Right lobe of liver (tissue), 6 donors: ENCODE results near the gene NANOS3. TPM values are rescaled to one million over a fixed set of nuclear protein-coding genes. Genes with fewer than 3 reads are reported as not detected.

Experiments used
- ATAC-seq, 4 donors: fragments of 200-7000 bp; cut with Tn5 transposase; one replicate each; pipeline ENCODE4 v1.9.1; 2020; ENCODE audit warnings: mild to moderate bottlenecking in 4 of 4, moderate library complexity in 4 of 4
- DNase-seq, 3 donors: peaks; one replicate each; pipeline ENCODE4 v3.0.0-alpha.2; 2020
- H3K27ac ChIP-seq, 3 donors: fragments of 200-600 bp; one replicate each; pipeline ENCODE4 v1.8.0; 2022
- H3K27me3 ChIP-seq, 2 donors: fragments of 200-600 bp; one replicate each; pipeline ENCODE4 v1.8.0; 2022
- H3K36me3 ChIP-seq, 4 donors: fragments of 200-600 bp; sonication (generic) in 1 of 4; one replicate each; pipeline versions ENCODE4 v1.5.1 to v1.8.0; 2017 to 2022; ENCODE audit warnings: control low read depth in 1 of 4
- H3K4me1 ChIP-seq, 4 donors: fragments of 200-600 bp; sonication (generic) in 1 of 4; one replicate each; pipeline versions ENCODE4 v1.5.1 to v1.8.0; 2017 to 2022; ENCODE audit warnings: control low read depth in 1 of 4
- H3K4me3 ChIP-seq, 3 donors: fragments of 200-600 bp; one replicate each; pipeline ENCODE4 v1.8.0; 2022
- H3K9me3 ChIP-seq, 4 donors: fragments of 200-600 bp; sonication (generic) in 1 of 4; one replicate each; pipeline versions ENCODE4 v1.5.1 to v1.8.0; 2017 to 2022; ENCODE audit warnings: control low read depth in 1 of 4
- POLR2A ChIP-seq: fragments of 450-650 bp; IDR thresholded peaks from one replicate; pipeline ENCODE4 v1.6.1; 2017; ENCODE audit warnings: antibody characterized with exemption, mild to moderate bottlenecking
- WGBS: methylation state at CpG from one replicate; pipeline ENCODE4 v1.1.6; 2018; ENCODE audit warnings: low coverage, low lambda C conversion rate; ENCODE audit not compliant: insufficient coverage; ENCODE audit errors: missing lambda C conversion rate; 5-methylcytosine and 5-hydroxymethylcytosine counted together
- intact Hi-C, 2 donors: fragments of 100-400 bp; cut with DNase I; formaldehyde crosslinking; loops; one replicate each; pipeline versions ENCODE4 v1.11.2 to v1.14.1; 2022
- total RNA-seq, 6 experiments: library from RNA; depleted of rRNA in 2 of 6; stranded (reverse); fragments of >200 nt in 2 of 6; fragmentation: NEBNext Ultra II Directional in 3 of 6; extraction: Animal tissue kit (Norgen Biotek cat#: 25700) in 3 of 6; gene quantifications; one replicate each; pipeline versions ENCODE4 v1.1.0 to v1.2.4, GENCODE V29; 2016 to 2023
- TF ChIP-seq, protein P1 (sequence below), 4 donors: fragments of 200-600 bp in 3 of 4; fragments of 450-650 bp in 1 of 4; IDR thresholded peaks; one replicate each; pipeline versions ENCODE4 v1.5.1 to v1.8.0; 2016 to 2022; ENCODE audit warnings: antibody characterized with exemption in 4 of 4, mild to moderate bottlenecking in 2 of 4
- donor health status: DM: no; HTN: yes; CAD: no.
- donor health status: DM: no; HTN: no; CAD: no.
- donor health status: DM: no; HTN: no; CAD: no.
- donor health status: DM: no; HTN: yes; CAD: no.
- donor health status: DM: no; HTN: yes; CAD: no.

The NANOS3 gene
- total RNA-seq, 6 experiments from 2014 or later: not detected

DNA sequence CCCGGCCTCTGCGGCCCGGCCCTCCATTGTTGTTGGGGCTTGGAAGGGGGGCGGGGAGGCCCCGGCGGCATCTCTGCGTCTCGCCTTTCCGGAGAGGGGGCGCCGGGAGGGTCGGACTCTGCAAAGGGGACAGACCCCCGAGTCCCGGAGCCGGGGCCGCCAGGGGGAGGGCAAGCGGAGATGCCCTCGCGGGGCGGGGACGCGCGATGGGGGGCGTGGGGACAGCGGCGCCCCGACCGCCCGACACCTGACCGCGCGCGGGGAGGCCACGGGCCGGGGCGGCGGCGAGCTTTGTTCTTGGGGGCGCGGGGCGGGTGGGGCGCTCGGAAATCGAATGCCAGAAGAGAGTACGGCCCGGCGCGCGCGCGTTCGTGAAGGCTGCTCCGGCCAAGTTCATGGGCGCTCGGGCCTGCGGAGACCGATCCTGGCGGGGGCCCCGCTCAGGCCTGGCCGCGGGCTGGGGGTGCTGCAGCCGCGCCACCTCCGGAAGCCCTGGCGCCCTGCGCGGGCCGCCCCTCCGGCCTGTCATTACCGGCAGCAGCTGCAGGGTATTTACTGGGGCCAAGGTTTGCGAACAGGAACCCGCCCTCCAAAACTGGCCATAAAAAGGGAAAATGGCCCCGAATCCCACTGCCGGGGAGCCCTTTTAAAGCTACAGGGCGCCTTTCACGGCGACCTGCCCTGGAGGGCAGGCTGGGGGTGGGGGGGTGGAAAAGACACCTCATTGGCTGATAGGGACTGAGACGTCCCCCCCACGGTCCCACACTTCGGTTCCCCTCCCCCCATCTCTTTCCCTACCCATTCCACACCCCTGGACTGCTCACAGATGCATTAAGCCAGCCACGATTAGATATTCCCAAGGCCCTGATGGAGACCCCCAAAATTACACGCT is 11.1 kb upstream of the NANOS3 start:
- Histone ChIP-seq H3K9me3 (no peaks in the 10 kb centered on the region), H3K27ac (no peak overlapping the region), H3K4me3 (peak overlapping the region; percentile 31 to 47 (median 41)), H3K36me3 (no peaks in the 10 kb centered on the region), H3K4me1 (peaks cover 0 to 6% (median 2%) of the 10 kb centered on the region in 4 donors), H3K27me3 (no peaks in the 10 kb centered on the region)
- WGBS: 20% methylated on average over 6 of the region's 82 CpGs
- DNase-seq: no peak
- intact Hi-C loops: loop anchor here (10.0 kb wide), 2 partner anchors 271 to 591 kb away; no protein-coding TSS in a partner anchor
- no peak for ATAC-seq
- TF ChIP-seq POLR2A: no peak
- TF ChIP-seq, protein P1, sequence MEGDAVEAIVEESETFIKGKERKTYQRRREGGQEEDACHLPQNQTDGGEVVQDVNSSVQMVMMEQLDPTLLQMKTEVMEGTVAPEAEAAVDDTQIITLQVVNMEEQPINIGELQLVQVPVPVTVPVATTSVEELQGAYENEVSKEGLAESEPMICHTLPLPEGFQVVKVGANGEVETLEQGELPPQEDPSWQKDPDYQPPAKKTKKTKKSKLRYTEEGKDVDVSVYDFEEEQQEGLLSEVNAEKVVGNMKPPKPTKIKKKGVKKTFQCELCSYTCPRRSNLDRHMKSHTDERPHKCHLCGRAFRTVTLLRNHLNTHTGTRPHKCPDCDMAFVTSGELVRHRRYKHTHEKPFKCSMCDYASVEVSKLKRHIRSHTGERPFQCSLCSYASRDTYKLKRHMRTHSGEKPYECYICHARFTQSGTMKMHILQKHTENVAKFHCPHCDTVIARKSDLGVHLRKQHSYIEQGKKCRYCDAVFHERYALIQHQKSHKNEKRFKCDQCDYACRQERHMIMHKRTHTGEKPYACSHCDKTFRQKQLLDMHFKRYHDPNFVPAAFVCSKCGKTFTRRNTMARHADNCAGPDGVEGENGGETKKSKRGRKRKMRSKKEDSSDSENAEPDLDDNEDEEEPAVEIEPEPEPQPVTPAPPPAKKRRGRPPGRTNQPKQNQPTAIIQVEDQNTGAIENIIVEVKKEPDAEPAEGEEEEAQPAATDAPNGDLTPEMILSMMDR (IDR thresholded peaks at IDR 0.05): no peak

DNA sequence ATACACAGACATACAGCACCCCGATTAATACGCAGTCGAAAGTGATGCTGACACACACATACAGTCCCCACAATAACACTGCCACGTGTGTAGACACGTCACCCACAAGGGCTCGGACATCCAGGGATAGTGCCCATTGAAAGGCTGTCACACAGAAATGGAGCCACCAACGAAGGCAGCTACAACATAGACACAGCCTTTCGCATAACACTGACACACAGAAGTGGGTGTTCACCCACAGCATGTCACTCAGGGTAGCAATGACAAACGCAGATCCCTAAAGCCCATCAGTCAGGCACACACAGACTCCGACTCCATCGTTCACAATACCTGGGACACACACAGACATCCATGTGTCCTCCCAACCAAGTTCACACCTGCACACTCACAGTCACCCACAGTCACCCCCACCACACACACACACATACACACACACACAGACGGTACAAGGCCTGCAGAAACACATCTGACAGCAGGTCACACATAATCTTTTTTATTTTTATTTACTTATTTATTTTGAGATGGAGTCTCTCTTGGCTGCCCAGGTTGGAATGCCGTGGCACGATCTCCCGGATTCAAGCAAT is 10.4 kb upstream of the NANOS3 start:
- no peaks in the 10 kb centered on the region for H3K9me3 ChIP-seq
- H3K4me3 ChIP-seq: no peak overlapping the region
- intact Hi-C loops: loop anchor here (10.0 kb wide), 2 partner anchors 272 to 592 kb away; no protein-coding TSS in a partner anchor
- 64% methylated on average over 9 of the region's 15 CpGs for WGBS
- DNase-seq (no peak), ATAC-seq (no peak)
- no peaks in the 10 kb centered on the region for H3K27me3 ChIP-seq
- H3K27ac ChIP-seq: no peak overlapping the region
- H3K4me1 ChIP-seq: peaks cover 0 to 6% (median 2%) of the 10 kb centered on the region in 4 donors
- no peaks in the 10 kb centered on the region for H3K36me3 ChIP-seq
- TF ChIP-seq POLR2A: no peak
- TF ChIP-seq, protein P1 (IDR thresholded peaks at IDR 0.05): no peak

DNA sequence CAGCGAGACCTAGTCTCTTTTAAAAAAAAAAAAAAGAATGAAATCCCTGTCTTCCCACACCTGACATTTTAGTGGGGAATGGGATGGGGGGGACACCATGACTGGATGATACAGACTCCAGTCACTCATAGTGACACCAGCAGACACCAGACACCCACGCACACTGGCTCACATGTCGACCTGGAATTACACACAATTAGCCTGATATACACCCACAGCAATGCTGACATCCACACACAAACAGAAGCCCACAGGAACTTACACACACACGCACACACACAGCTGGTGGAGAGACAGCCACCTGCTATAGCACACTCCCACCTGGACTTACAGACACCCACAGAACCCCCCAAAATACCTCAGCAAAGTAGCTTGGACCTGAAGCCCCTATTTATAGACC is 8.3 kb upstream of the NANOS3 start:
- Histone ChIP-seq H3K9me3 (no peaks in the 10 kb centered on the region), H3K36me3 (no peaks in the 10 kb centered on the region), H3K4me3 (no peak overlapping the region), H3K27ac (no peak overlapping the region), H3K27me3 (peaks cover 0 to under 1% of the 10 kb centered on the region in 2 donors), H3K4me1 (peaks cover 0 to 4% (median 0%) of the 10 kb centered on the region in 4 donors)
- TF ChIP-seq POLR2A: no peak
- TF ChIP-seq, protein P1 (IDR thresholded peaks at IDR 0.05): no peak
- 57% methylated on average over 4 of the region's 4 CpGs for WGBS
- ATAC-seq (no peak), DNase-seq (no peak)
- intact Hi-C loops: loop anchor here (10.0 kb wide), 2 partner anchors 274 to 594 kb away; no protein-coding TSS in a partner anchor

DNA sequence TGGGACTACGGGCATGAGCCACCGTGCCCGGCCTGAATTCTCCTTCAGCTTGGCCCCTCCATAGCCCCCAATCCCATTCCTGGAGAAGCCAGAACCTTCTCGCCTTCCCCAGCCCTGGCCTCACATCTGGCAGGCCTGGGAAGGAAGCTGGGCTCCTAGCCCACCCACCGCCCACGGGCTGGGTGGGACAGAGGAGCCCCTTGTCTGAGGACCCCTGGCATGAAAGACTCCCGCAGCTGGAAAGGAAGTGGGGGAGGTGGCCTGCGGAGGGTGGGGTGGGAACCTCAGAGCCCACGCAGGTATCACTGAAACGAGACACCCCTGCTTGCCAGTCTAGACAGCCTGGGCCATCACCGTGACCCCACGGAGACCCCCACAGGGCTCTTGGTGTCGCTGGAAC is 7.7 kb upstream of the NANOS3 start:
- no peak overlapping the region for H3K27ac ChIP-seq
- WGBS: 84% methylated on average over 4 of the region's 13 CpGs
- intact Hi-C loops: loop anchor here (10.0 kb wide), 2 partner anchors 274 to 594 kb away; no protein-coding TSS in a partner anchor

More for the DNA sequence above, 7.7 kb upstream of the NANOS3 start:
- Histone ChIP-seq H3K9me3 (no peaks in the 10 kb centered on the region), H3K4me3 (no peak overlapping the region), H3K4me1 (peaks cover 0 to 4% (median 0%) of the 10 kb centered on the region in 4 donors), H3K27me3 (peaks cover 0 to 7% of the 10 kb centered on the region in 2 donors), H3K36me3 (no peaks in the 10 kb centered on the region)
- no peak for TF ChIP-seq POLR2A
- TF ChIP-seq, protein P1 (IDR thresholded peaks at IDR 0.05): no peak
- DNase-seq (no peak), ATAC-seq (no peak)
